Measurements from ENCODE around the gene LIPC.

- TF ChIP-seq CTCF (conservative IDR thresholded peaks at IDR 0.05; ENCODE audit: low read depth, low read length) (no peak), EZH2 (IDR thresholded peaks at IDR 0.05; ENCODE audit: borderline replicate concordance, low read depth, low read length, poor library complexity, severe bottlenecking) (no peak)
Observed at GRCh38 chr15:58463815-58464650, 32.2 kb downstream of the LIPC start.

All from A673 (cell line).